HCT116 (cell line): ENCODE measurements around the gene SEMA3F. TPM values are rescaled to one million over a fixed set of nuclear protein-coding genes. Genes with fewer than 3 reads are reported as not detected.

Experiments
- ATAC-seq: fragments of 200-7000 bp; cut with Tn5 transposase; 2 replicates; pipeline ENCODE4 v1.9.1; 2020; ENCODE audit warnings: mild to moderate bottlenecking, moderate library complexity
- BruUV-seq: library from RNA; stranded (reverse); fragments of 400-500 nt; replicated peaks from 2 replicates; lab custom pipeline; 2021; lab: Mats Ljungman, UMichigan
- CTCF ChIA-PET: fragments of 300-600 bp; sonication (Branson Sonifier 250); formaldehyde crosslinking; loops from one replicate; lab custom pipeline; 2021; ENCODE audit warnings: antibody characterized with exemption; lab: Charles Lee
- POLR2A ChIA-PET: fragments of 300-600, 350-600 bp; sonication (Branson Sonifier 250); formaldehyde crosslinking; loops from one replicate; lab custom pipeline; 2021; ENCODE audit warnings: antibody characterized with exemption; lab: Charles Lee
- RAD21 ChIA-PET, 2 experiments: fragments of 300-600 bp; sonication (Branson Sonifier 250); formaldehyde crosslinking; loops; one replicate each; lab custom pipeline; 2023; ENCODE audit warnings: low total read pairs in 2 of 2; ENCODE audit not compliant: uncharacterized antibody in 2 of 2, unreplicated experiment in 2 of 2, low non-redundant PET in 1 of 2; lab: Charles Lee
- DNase-seq: peaks from one replicate; pipeline ENCODE4 v3.0.0-alpha.2; 2010; ENCODE audit warnings: low read depth, low spot score
- H2AFZ ChIP-seq: fragments of 200-600 bp; shearing (Covaris generic), sonication (generic); 2 replicates; pipeline ENCODE4 v1.6.1; 2017; ENCODE audit warnings: low read depth, mixed run types, mixed read lengths, antibody characterized with exemption, low read length; ENCODE audit not compliant: poor library complexity, severe bottlenecking
- H3K27ac ChIP-seq: 2 replicates; pipeline ENCODE4 v1.5.1; 2012; ENCODE audit warnings: low read depth, low read length
- H3K27me3 ChIP-seq: fragments of 200-600 bp; sonication (generic); 2 replicates; pipeline ENCODE4 v1.6.1; 2016; ENCODE audit warnings: mixed run types, low read length, mixed read lengths; ENCODE audit not compliant: insufficient read depth
- H3K36me3 ChIP-seq, 2 experiments: fragments of 200-500 bp in 1 of 2; fragments of 200-600 bp in 1 of 2; sonication (Bioruptor generic) in 1 of 2; sonication (generic) in 1 of 2; 2 replicates each; pipeline versions ENCODE4 v1.5.1 to v1.6.1; 2014 to 2016; ENCODE audit warnings: low read length in 2 of 2, inconsistent platforms in 1 of 2, mixed read lengths in 1 of 2, mixed run types in 1 of 2; ENCODE audit not compliant: insufficient read depth in 2 of 2, control insufficient read depth in 1 of 2
- H3K4me1 ChIP-seq, 2 experiments: fragments of 200-600 bp in 1 of 2; sonication (generic) in 1 of 2; 2 replicates each; pipeline versions ENCODE4 v1.5.1 to v1.6.1; 2012 to 2017; ENCODE audit warnings: low read length in 2 of 2, inconsistent platforms in 1 of 2, mild to moderate bottlenecking in 1 of 2, mixed read lengths in 1 of 2, mixed run types in 1 of 2, moderate library complexity in 1 of 2; ENCODE audit not compliant: insufficient read depth in 2 of 2, control insufficient read depth in 1 of 2
- H3K4me2 ChIP-seq: fragments of 200-600 bp; sonication (generic); 2 replicates; pipeline ENCODE4 v1.6.1; 2017; ENCODE audit warnings: mixed run types, low read length, mixed read lengths
- H3K4me3 ChIP-seq, 2 experiments: fragments of 200-600 bp in 1 of 2; sonication (generic) in 1 of 2; replicated peaks in 1 of 2; 2 replicates each; pipeline ENCODE4 v1.5.1; 2011 to 2016; ENCODE audit warnings: low read length in 2 of 2, control low read depth in 1 of 2, low read depth in 1 of 2, mild to moderate bottlenecking in 1 of 2, mixed read lengths in 1 of 2, mixed run types in 1 of 2
- H3K79me2 ChIP-seq: fragments of 200-600 bp; sonication (generic); 2 replicates; pipeline ENCODE4 v1.6.1; 2017; ENCODE audit warnings: mild to moderate bottlenecking, mixed run types, low read length, moderate library complexity, mixed read lengths; ENCODE audit not compliant: insufficient read depth
- H3K9ac ChIP-seq: fragments of 200-600 bp; sonication (generic); 2 replicates; pipeline ENCODE4 v1.6.1; 2016; ENCODE audit warnings: low read length, mixed read lengths
- H3K9me2 ChIP-seq: fragments of 200-600 bp; sonication (generic), shearing (Covaris generic); 2 replicates; pipeline ENCODE4 v1.6.1; 2017; ENCODE audit warnings: mixed run types, mild to moderate bottlenecking, moderate library complexity; ENCODE audit not compliant: insufficient read depth
- H3K9me3 ChIP-seq, 2 experiments: fragments of 200-500 bp in 1 of 2; fragments of 200-600 bp in 1 of 2; sonication (Bioruptor generic) in 1 of 2; sonication (generic) in 1 of 2; 2 replicates each; pipeline ENCODE4 v1.6.1; 2014 to 2017; ENCODE audit warnings: low read length in 2 of 2, mixed read lengths in 2 of 2, inconsistent platforms in 1 of 2, low read depth in 1 of 2, mild to moderate bottlenecking in 1 of 2, mixed run types in 1 of 2, moderate library complexity in 1 of 2; ENCODE audit not compliant: control insufficient read depth in 1 of 2, insufficient read depth in 1 of 2
- H4K20me1 ChIP-seq: fragments of 200-600 bp; sonication (generic), shearing (Covaris generic); 2 replicates; pipeline ENCODE4 v1.6.1; 2017; ENCODE audit warnings: mixed run types, mild to moderate bottlenecking, moderate library complexity; ENCODE audit not compliant: insufficient read depth
- ATF3 ChIP-seq: IDR thresholded peaks from 2 replicates; pipeline ENCODE4 v1.6.1; 2012
- CBX3 ChIP-seq: IDR thresholded peaks from 2 replicates; pipeline ENCODE4 v1.6.1; 2012; ENCODE audit warnings: low read depth
- CEBPB ChIP-seq: IDR thresholded peaks from 2 replicates; pipeline ENCODE4 v1.6.1; 2012; ENCODE audit warnings: low read depth
- CTCF ChIP-seq, 3 experiments: fragments of 200-600 bp in 1 of 3; sonication (generic) in 1 of 3; IDR thresholded peaks in 2 of 3; conservative IDR thresholded peaks in 1 of 3; 2 replicates each; pipeline ENCODE4 v1.5.1; 2012 to 2017; ENCODE audit warnings: low read depth in 2 of 3, low read length in 2 of 3, antibody characterized with exemption in 1 of 3, borderline replicate concordance in 1 of 3, control low read depth in 1 of 3, mild to moderate bottlenecking in 1 of 3, mixed read lengths in 1 of 3, mixed run types in 1 of 3, moderate library complexity in 1 of 3; ENCODE audit not compliant: insufficient read depth in 1 of 3
- EGR1 ChIP-seq: IDR thresholded peaks from 2 replicates; pipeline ENCODE4 v1.6.1; 2012; ENCODE audit warnings: low read depth
- ELF1 ChIP-seq: IDR thresholded peaks from 2 replicates; pipeline ENCODE4 v1.6.1; 2012; ENCODE audit warnings: low read depth, borderline replicate concordance
- EZH2phosphoT487 ChIP-seq: fragments of 200-600 bp; IDR thresholded peaks from 2 replicates; pipeline ENCODE4 v1.6.1; 2018; ENCODE audit warnings: antibody characterized with exemption, borderline replicate concordance
- FOSL1 ChIP-seq: IDR thresholded peaks from 2 replicates; pipeline ENCODE4 v1.6.1; 2012; ENCODE audit warnings: low read depth
- JUND ChIP-seq: IDR thresholded peaks from 2 replicates; pipeline ENCODE4 v1.6.1; 2012
- POLR2A ChIP-seq: IDR thresholded peaks from 2 replicates; pipeline ENCODE4 v1.7.0; 2011; ENCODE audit warnings: borderline replicate concordance; ENCODE audit not compliant: insufficient read depth, insufficient read length; ENCODE audit errors: extremely low read depth
- POLR2AphosphoS5 ChIP-seq: IDR thresholded peaks from 2 replicates; pipeline ENCODE4 v1.6.1; 2011; ENCODE audit warnings: mild to moderate bottlenecking, low read depth, low read length, moderate library complexity
- RAD21 ChIP-seq: IDR thresholded peaks from 2 replicates; pipeline ENCODE4 v1.6.1; 2012; ENCODE audit warnings: low read depth, mild to moderate bottlenecking
- SIN3A ChIP-seq: IDR thresholded peaks from 2 replicates; pipeline ENCODE4 v1.6.1; 2012; ENCODE audit warnings: low read depth
- SP1 ChIP-seq: IDR thresholded peaks from 2 replicates; pipeline ENCODE4 v1.6.1; 2012; ENCODE audit warnings: low read depth
- SRF ChIP-seq: IDR thresholded peaks from 2 replicates; pipeline ENCODE4 v1.6.1; 2012; ENCODE audit warnings: low read depth
- TCF7L2 ChIP-seq: IDR thresholded peaks from 2 replicates; pipeline ENCODE4 v1.7.0; 2011; ENCODE audit warnings: borderline replicate concordance, inconsistent platforms; ENCODE audit not compliant: insufficient read depth, insufficient read length; ENCODE audit errors: extremely low read depth
- YY1 ChIP-seq: IDR thresholded peaks from 2 replicates; pipeline ENCODE4 v1.6.1; 2011; ENCODE audit warnings: low read length, low read depth, moderate library complexity, mild to moderate bottlenecking; ENCODE audit not compliant: insufficient replicate concordance; ENCODE audit errors: extremely low read depth
- ZBTB33 ChIP-seq: IDR thresholded peaks from 2 replicates; pipeline ENCODE4 v1.6.1; 2011; ENCODE audit warnings: mild to moderate bottlenecking, low read length, moderate library complexity; ENCODE audit not compliant: insufficient replicate concordance; ENCODE audit errors: extremely low read depth
- ZFX ChIP-seq: fragments of 450-650 bp; IDR thresholded peaks from 2 replicates; pipeline ENCODE4 v1.6.1; 2017
- ZNF274 ChIP-seq: fragments of 200-500 bp; sonication (Bioruptor generic); IDR thresholded peaks from 2 replicates; pipeline ENCODE4 v1.6.1; 2014; ENCODE audit warnings: mild to moderate bottlenecking, low read depth, low read length, inconsistent platforms
- intact Hi-C: fragments of 100-400 bp; cut with micrococcal nuclease; formaldehyde crosslinking; loops from 2 replicates; pipeline ENCODE4 v1.10.0; 2022
- total RNA-seq: library from RNA; stranded (reverse); gene quantifications from one replicate; pipeline ENCODE4 v1.2.1, GENCODE V29; 2021; ENCODE audit not compliant: unreplicated experiment

The SEMA3F gene
- total RNA-seq, 1 experiment from 2014 or later = 15.7 TPM

- Histone ChIP-seq H3K9me3 (no peaks in the 10 kb centered on the region), H3K4me2 (no peak overlapping the region), H3K27me3 (no peaks in the 10 kb centered on the region), H3K4me3 (no peak overlapping the region), H3K9ac (no peak overlapping the region), H3K79me2 (no peaks in the 10 kb centered on the region), H3K36me3 (no peaks in the 10 kb centered on the region), H3K27ac (no peak overlapping the region), H4K20me1 (no peaks in the 10 kb centered on the region), H3K9me2 (no peaks in the 10 kb centered on the region), H3K4me1 (no peaks in the 10 kb centered on the region), H2AFZ (no peak overlapping the region)
- no peak for TF ChIP-seq EGR1
- no peak for TF ChIP-seq EZH2phosphoT487
- TF ChIP-seq ZNF274 = no peak
- no peak for TF ChIP-seq CEBPB
- no peak for TF ChIP-seq JUND
- TF ChIP-seq TCF7L2 = no peak
- TF ChIP-seq ZFX = no peak
- TF ChIP-seq RAD21 = no peak
- no peak for TF ChIP-seq POLR2A
- no peak for TF ChIP-seq SIN3A
- no peak for TF ChIP-seq YY1
- TF ChIP-seq POLR2AphosphoS5 = no peak
- no peak for TF ChIP-seq SP1
- TF ChIP-seq FOSL1 = no peak
- no peak for TF ChIP-seq SRF
- no peak for TF ChIP-seq CBX3
- TF ChIP-seq ELF1 = no peak
- TF ChIP-seq ZBTB33 = no peak
- TF ChIP-seq ATF3 = no peak
- TF ChIP-seq CTCF (IDR thresholded peaks at IDR 0.05 in 2 of 3, conservative IDR thresholded peaks at IDR 0.05 in 1 of 3; ENCODE audit: borderline replicate concordance in 1 of 3, insufficient read depth in 1 of 3, low read depth in 2 of 3, low read length in 2 of 3) = no peak
- ChIA-PET CTCF (no interaction called here), POLR2A (no interaction called here), RAD21 (no interaction called here)
- no TSS peak for BruUV-seq
- no peak for ATAC-seq
- intact Hi-C loops = no loop called here
- DNase-seq = no peak
Measured at GRCh38 chr3:50128001-50128400, 27.1 kb upstream of the SEMA3F start.
